ENCODE results near the gene OR5F1. TPM values are rescaled to one million over a fixed set of nuclear protein-coding genes. Genes with fewer than 3 reads are reported as not detected.

Gene OR5F1
- not detected in 5 replicates for total RNA-seq (2022; extraction: Qiagen RNA extraction; ENCODE audit: low read depth)

GRCh38 chr11:55994525-55994924 is at the start of gene OR5F1:
Gene OR5F1, minus strand, starts transcription at chr11:55994625. Its CDS starts 0 bp downstream, at chr11:55994625.

GRCh38 chr11:56027354-56027753 is 32.9 kb upstream of the OR5F1 start, which contains the start of gene OR5AS1:
Gene OR5AS1, plus strand, starts transcription at chr11:56027654. Its CDS starts 2,765 bp downstream, at chr11:56030419.

GRCh38 chr11:55969845-55970244 is 24.6 kb downstream of the OR5F1 start, which contains the start of gene OR10AG1:
Gene OR10AG1, minus strand, starts transcription at chr11:55969945. Its CDS starts 38 bp downstream, at chr11:55969907.

Other genes with a start within 250 kb of the OR5F1 start
- gene OR5D13, start 221.2 kb downstream of the OR5F1 start, total RNA-seq (2022; extraction: Qiagen RNA extraction; ENCODE audit: low read depth): not detected in 5 replicates
- gene OR5D14, start 199.1 kb downstream of the OR5F1 start, total RNA-seq (2022; extraction: Qiagen RNA extraction; ENCODE audit: low read depth): not detected in 5 replicates
- gene OR5L1, start 183.3 kb downstream of the OR5F1 start, total RNA-seq (2022; extraction: Qiagen RNA extraction; ENCODE audit: low read depth): not detected in 5 replicates
- gene OR5D18, start 175.0 kb downstream of the OR5F1 start, total RNA-seq (2022; extraction: Qiagen RNA extraction; ENCODE audit: low read depth): not detected in 5 replicates
- gene OR5L2, start 167.4 kb downstream of the OR5F1 start, total RNA-seq (2022; extraction: Qiagen RNA extraction; ENCODE audit: low read depth): not detected in 5 replicates
- gene OR5D16, start 155.9 kb downstream of the OR5F1 start, total RNA-seq (2022; extraction: Qiagen RNA extraction; ENCODE audit: low read depth): not detected in 5 replicates
- gene TRIM51, start 111.3 kb downstream of the OR5F1 start, total RNA-seq (2022; extraction: Qiagen RNA extraction; ENCODE audit: low read depth): not detected in 5 replicates
- gene OR5W2, start 80.0 kb downstream of the OR5F1 start, total RNA-seq (2022; extraction: Qiagen RNA extraction; ENCODE audit: low read depth): not detected in 5 replicates
- not detected in 5 replicates for gene OR5I1, start 58.2 kb downstream of the OR5F1 start, total RNA-seq (2022; extraction: Qiagen RNA extraction; ENCODE audit: low read depth)
- gene OR10AG1, start 24.7 kb downstream of the OR5F1 start, total RNA-seq (2022; extraction: Qiagen RNA extraction; ENCODE audit: low read depth): not detected in 5 replicates
- not detected in 5 replicates for gene OR5AS1, start 33.0 kb upstream of the OR5F1 start, total RNA-seq (2022; extraction: Qiagen RNA extraction; ENCODE audit: low read depth)
- gene OR8I2, start 98.7 kb upstream of the OR5F1 start, total RNA-seq (2022; extraction: Qiagen RNA extraction; ENCODE audit: low read depth): not detected in 5 replicates
- not detected in 5 replicates for gene OR8H2, start 109.1 kb upstream of the OR5F1 start, total RNA-seq (2022; extraction: Qiagen RNA extraction; ENCODE audit: low read depth)
- not detected in 5 replicates for gene OR8H3, start 127.7 kb upstream of the OR5F1 start, total RNA-seq (2022; extraction: Qiagen RNA extraction; ENCODE audit: low read depth)
- not detected in 5 replicates for gene OR8J3, start 145.6 kb upstream of the OR5F1 start, total RNA-seq (2022; extraction: Qiagen RNA extraction; ENCODE audit: low read depth)
- not detected in 5 replicates for gene OR8K5, start 165.7 kb upstream of the OR5F1 start, total RNA-seq (2022; extraction: Qiagen RNA extraction; ENCODE audit: low read depth)
- gene OR5J2, start 182.0 kb upstream of the OR5F1 start, total RNA-seq (2022; extraction: Qiagen RNA extraction; ENCODE audit: low read depth): not detected in 5 replicates
- gene OR5T2, start 239.6 kb upstream of the OR5F1 start, total RNA-seq (2022; extraction: Qiagen RNA extraction; ENCODE audit: low read depth): not detected in 5 replicates